CD4-positive, alpha-beta memory T cell (primary cell): Measurements from ENCODE around the gene RNF151. TPM values are rescaled to one million over a fixed set of nuclear protein-coding genes. Genes with fewer than 3 reads are reported as not detected.

ENCODE experiments used
- CTCF ChIA-PET: fragments of 350-600 bp; sonication (Branson Sonifier 250); formaldehyde crosslinking; loops from one replicate; lab custom pipeline; 2021; ENCODE audit warnings: inconsistent platforms; ENCODE audit not compliant: partially characterized antibody; lab: Charles Lee
- POLR2A ChIA-PET: fragments of 350-600 bp; sonication (Branson Sonifier 250); formaldehyde crosslinking; loops from one replicate; lab custom pipeline; 2021; ENCODE audit not compliant: partially characterized antibody; lab: Charles Lee
- DNase-seq, 5 donors: peaks; one replicate each; pipeline versions ENCODE4 v3.0.0 to v3.0.0-alpha.2; 2020 to 2022; ENCODE audit warnings: mixed read lengths in 1 of 5
- H3K27ac ChIP-seq: one replicate; pipeline ENCODE4 v1.7.0; 2013; ENCODE audit warnings: low read depth, low read length
- H3K27me3 ChIP-seq: 2 replicates; pipeline ENCODE4 v1.7.0; 2013; ENCODE audit warnings: mild to moderate bottlenecking, low read length, moderate library complexity; ENCODE audit not compliant: insufficient read depth
- H3K36me3 ChIP-seq: 2 replicates; pipeline ENCODE4 v1.7.0; 2013; ENCODE audit warnings: mild to moderate bottlenecking, low read length, moderate library complexity; ENCODE audit not compliant: insufficient read depth
- H3K4me1 ChIP-seq: 2 replicates; pipeline ENCODE4 v1.7.0; 2013; ENCODE audit warnings: mild to moderate bottlenecking, low read length, moderate library complexity; ENCODE audit not compliant: insufficient read depth
- H3K4me3 ChIP-seq, 2 donors: one replicate each; pipeline ENCODE4 v1.7.0; 2013; ENCODE audit warnings: low read length in 2 of 2, mild to moderate bottlenecking in 1 of 2
- H3K9me3 ChIP-seq, 2 donors: one replicate each; pipeline ENCODE4 v1.7.0; 2013; ENCODE audit warnings: low read length in 2 of 2, control low read depth in 1 of 2; ENCODE audit not compliant: control insufficient read depth in 1 of 2
- H3K27ac Mint-ChIP-seq, 7 donors: one replicate each; pipeline ENCODE4 v1.8.0; 2020 to 2021; ENCODE audit warnings: mixed read lengths in 7 of 7, mild to moderate bottlenecking in 6 of 7, inconsistent platforms in 3 of 7, moderate library complexity in 3 of 7
- H3K27me3 Mint-ChIP-seq, 2 donors: one replicate each; pipeline ENCODE4 v1.8.0; 2020 to 2021; ENCODE audit warnings: mixed read lengths in 2 of 2
- H3K36me3 Mint-ChIP-seq, 2 donors: one replicate each; pipeline ENCODE4 v1.8.0; 2020 to 2021; ENCODE audit warnings: mixed read lengths in 2 of 2, inconsistent platforms in 1 of 2, mild to moderate bottlenecking in 1 of 2
- H3K4me1 Mint-ChIP-seq, 4 donors: one replicate each; pipeline ENCODE4 v1.8.0; 2020 to 2021; ENCODE audit warnings: mixed read lengths in 4 of 4, mild to moderate bottlenecking in 1 of 4
- H3K4me3 Mint-ChIP-seq, 8 donors: one replicate each; pipeline ENCODE4 v1.8.0; 2020 to 2021; ENCODE audit warnings: mixed read lengths in 8 of 8, mild to moderate bottlenecking in 7 of 8, moderate library complexity in 6 of 8, inconsistent platforms in 3 of 8
- H3K9me3 Mint-ChIP-seq, 8 donors: one replicate each; pipeline ENCODE4 v1.8.0; 2020 to 2021; ENCODE audit warnings: mixed read lengths in 8 of 8, mild to moderate bottlenecking in 5 of 8, inconsistent platforms in 3 of 8, moderate library complexity in 1 of 8
- intact Hi-C: fragments of 100-400 bp; cut with micrococcal nuclease; formaldehyde crosslinking; loops from one replicate; pipeline ENCODE4 v1.15.1; 2023
- polyA plus RNA-seq, 2 donors: library from polyadenylated mRNA; unstranded; fragments of 300-500 nt; fragmentation: Illumina TruSeq; gene quantifications; one replicate each; pipeline ENCODE4 v1.2.3, GENCODE V29; 2021
- total RNA-seq, 2 experiments: library from RNA; stranded (reverse); gene quantifications; one replicate each; pipeline ENCODE4 v1.2.3, GENCODE V29; 2021

Gene RNF151
- total and polyA plus RNA-seq, 4 experiments from 2014 or later: not detected

DNA sequence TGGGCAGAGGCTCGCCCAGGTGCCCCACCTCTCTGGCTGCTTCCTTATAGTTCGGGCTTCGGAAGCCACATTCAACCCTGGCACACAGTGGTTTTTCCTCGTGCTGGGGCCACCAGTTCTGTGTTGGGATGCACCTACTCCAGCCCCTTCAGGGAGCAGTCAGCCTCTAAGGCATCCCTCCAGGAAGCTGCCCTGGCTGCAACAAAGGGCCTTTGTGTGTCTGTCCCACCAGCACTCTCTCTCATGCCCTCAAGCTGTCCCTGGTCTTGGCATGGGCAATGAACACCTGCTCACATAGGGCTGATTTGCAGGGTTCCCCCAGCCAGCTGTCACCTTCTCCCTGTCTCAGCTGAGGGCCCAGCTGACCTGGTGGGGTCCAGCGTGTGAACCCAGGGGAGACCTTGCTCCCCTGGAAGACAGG, 15.4 kb downstream of the RNF151 start:
- Histone ChIP-seq H3K4me1 (peaks cover 22% of the 10 kb centered on the region), H3K36me3 (peaks cover 9% of the 10 kb centered on the region), H3K4me3 (no peak overlapping the region), H3K9me3 (no peaks in the 10 kb centered on the region), H3K27me3 (peaks cover 20% of the 10 kb centered on the region), H3K27ac (no peak overlapping the region)
- Mint-ChIP-seq H3K27me3 (peaks cover 7 to 10% of the 10 kb centered on the region in 2 donors), H3K9me3 (no peaks in the 10 kb centered on the region), H3K27ac (peak overlapping the region in 2 of 7 donors; percentile 23 to 50), H3K4me1 (peaks cover 2 to 19% (median 12%) of the 10 kb centered on the region in 4 donors), H3K36me3 (peaks cover 10 to 14% of the 10 kb centered on the region in 2 donors), H3K4me3 (peak overlapping the region in 4 of 8 donors; percentile 11 to 66 (median 56))
- ChIA-PET POLR2A (interaction anchor here (0.7 to 7.5 kb wide), 4 partner anchors 9 to 19 kb away, joined by 3 to 99 read pairs (median 34); partner anchors contain the start of genes NDUFB10, RNF151, RPS2 and TBL3), CTCF (interaction anchor here (0.5 to 1.5 kb wide), 5 partner anchors 10 to 170 kb away, joined by 3 to 5 read pairs (median 4); partner anchors contain the start of genes RPS2 and TBL3)
- intact Hi-C loops: no loop called here
- no peak for DNase-seq

DNA sequence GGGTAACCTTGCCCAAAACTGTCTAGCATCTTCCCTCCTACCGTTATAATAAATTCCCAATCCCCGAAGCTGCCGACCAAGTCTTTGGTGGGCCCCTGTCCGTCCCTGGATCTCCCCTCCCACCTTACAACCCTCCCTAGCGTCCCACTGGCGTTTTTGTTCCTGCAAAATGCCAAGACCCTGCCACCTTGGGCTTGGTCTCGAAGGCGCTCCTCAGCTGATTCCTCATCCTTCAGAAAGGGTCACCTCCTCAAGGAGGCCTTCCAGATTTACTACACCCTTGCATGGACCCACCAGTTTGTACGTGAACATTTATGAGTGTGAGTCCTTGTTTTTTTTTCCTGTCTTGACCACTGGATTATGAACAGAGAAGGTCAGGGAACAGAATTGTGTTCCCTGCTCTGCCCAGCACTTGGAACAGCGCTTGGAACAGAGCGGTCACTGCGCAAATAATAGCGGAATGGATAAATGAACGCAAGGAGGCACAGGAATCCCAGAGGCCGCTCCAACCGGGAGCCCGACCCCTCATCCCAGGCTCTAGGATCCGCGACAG, 16.4 kb downstream of the RNF151 start:
- Histone ChIP-seq H3K27me3 (peaks cover 20% of the 10 kb centered on the region), H3K4me1 (peaks cover 22% of the 10 kb centered on the region), H3K36me3 (peaks cover 4% of the 10 kb centered on the region), H3K27ac (peak overlapping the region; percentile 57), H3K9me3 (no peaks in the 10 kb centered on the region), H3K4me3 (peak overlapping the region; percentile 52 to 64)
- H3K27me3 Mint-ChIP-seq: peaks cover 7 to 10% of the 10 kb centered on the region in 2 donors
- H3K36me3 Mint-ChIP-seq: peaks cover 6 to 10% of the 10 kb centered on the region in 2 donors
- intact Hi-C loops: no loop called here
- no peak for DNase-seq
- H3K9me3 Mint-ChIP-seq: no peaks in the 10 kb centered on the region
- ChIA-PET CTCF (interaction anchor here (1.0 to 1.4 kb wide), 3 partner anchors 19 to 158 kb away, joined by 3 to 4 read pairs (median 4); partner anchors contain the start of gene RPS2), POLR2A (interaction anchor here (6.9 to 7.5 kb wide), 2 partner anchors 11 to 20 kb away, joined by 61 to 99 read pairs; partner anchors contain the start of genes NDUFB10, RNF151, RPS2 and TBL3)
- H3K4me3 Mint-ChIP-seq: peak overlapping the region; percentile 76 to 89 (median 84)
- H3K4me1 Mint-ChIP-seq: peaks cover 2 to 19% (median 12%) of the 10 kb centered on the region in 4 donors
- peak overlapping the region in 6 of 7 donors; percentile 12 to 91 (median 71) for H3K27ac Mint-ChIP-seq

DNA sequence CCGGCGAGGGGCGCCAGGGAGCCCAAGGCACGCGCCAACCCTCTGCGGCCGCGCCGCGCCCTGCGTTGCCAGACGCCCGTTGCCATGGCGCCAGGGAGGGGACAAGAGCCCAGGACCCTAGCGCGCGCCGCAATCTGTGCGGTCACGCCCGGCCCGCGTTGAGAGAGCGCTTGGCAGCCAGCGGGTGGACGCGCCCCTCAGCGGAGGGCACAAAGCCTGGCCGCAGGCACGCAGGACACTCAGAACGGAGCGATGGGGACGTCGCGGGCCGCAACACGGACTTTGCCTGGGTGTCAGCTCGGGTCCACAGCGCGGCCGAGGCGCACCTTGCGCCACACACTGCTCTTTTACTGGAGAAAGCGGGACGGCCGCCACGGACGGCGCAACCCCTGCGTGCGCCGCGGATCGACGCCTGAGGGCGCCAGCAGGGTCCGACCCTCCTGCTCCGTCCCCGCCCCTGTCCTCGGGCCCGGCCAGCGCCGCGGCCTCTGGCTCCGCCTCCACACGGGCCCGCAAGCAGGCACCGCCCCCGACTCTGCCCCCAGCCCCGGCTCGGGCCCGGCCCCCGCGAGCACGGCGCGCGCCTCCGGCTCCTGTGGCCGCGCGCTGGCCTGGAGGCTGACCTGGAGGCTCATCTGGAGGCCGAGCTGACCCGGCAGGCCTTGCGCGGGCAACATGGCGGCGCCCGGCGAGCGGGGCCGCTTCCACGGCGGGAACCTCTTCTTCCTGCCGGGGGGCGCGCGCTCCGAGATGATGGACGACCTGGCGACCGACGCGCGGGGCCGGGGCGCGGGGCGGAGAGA, 17.1 kb downstream of the RNF151 start, which contains the start of gene GFER:
GFER (plus strand) TSS at position 650 of the 803 bp plus-strand sequence; CDS start at position 676, 26 bp downstream.
- CTCF ChIA-PET: interaction anchor here (1.4 to 2.1 kb wide), 2 partner anchors 20 kb away, joined by 4 to 8 read pairs; no protein-coding TSS in a partner anchor
- Mint-ChIP-seq H3K27me3 (peaks cover 11 to 14% of the 10 kb centered on the region in 2 donors), H3K36me3 (peaks cover 6 to 10% of the 10 kb centered on the region in 2 donors), H3K4me1 (peaks cover 4 to 22% (median 15%) of the 10 kb centered on the region in 4 donors), H3K4me3 (peak within 1 kb of the TSS; percentile 78 to 89 (median 86)), H3K27ac (peak within 1 kb of the TSS; percentile 57 to 91 (median 86)), H3K9me3 (no peaks in the 10 kb centered on the region)
- peaks cover 4% of the 10 kb centered on the region for H3K36me3 ChIP-seq
- intact Hi-C loops: loop anchor here (1.0 kb wide), 3 partner anchors 9 to 172 kb away; partner anchors contain the start of genes NDUFB10 and TRAF7
- peak within 1 kb of the TSS; percentile 57 for H3K27ac ChIP-seq
- POLR2A ChIA-PET: interaction anchor here (0.8 to 7.5 kb wide), 4 partner anchors 12 to 152 kb away, joined by 4 to 99 read pairs (median 32); partner anchors contain the start of genes NDUFB10, PKD1, RNF151 and RPS2
- H3K27me3 ChIP-seq: peaks cover 20% of the 10 kb centered on the region
- no peaks in the 10 kb centered on the region for H3K9me3 ChIP-seq
- H3K4me3 ChIP-seq: peak within 1 kb of the TSS; percentile 52 to 64
- peaks cover 22% of the 10 kb centered on the region for H3K4me1 ChIP-seq
- DNase-seq: peak; percentile 47 to 70 (median 63)

DNA sequence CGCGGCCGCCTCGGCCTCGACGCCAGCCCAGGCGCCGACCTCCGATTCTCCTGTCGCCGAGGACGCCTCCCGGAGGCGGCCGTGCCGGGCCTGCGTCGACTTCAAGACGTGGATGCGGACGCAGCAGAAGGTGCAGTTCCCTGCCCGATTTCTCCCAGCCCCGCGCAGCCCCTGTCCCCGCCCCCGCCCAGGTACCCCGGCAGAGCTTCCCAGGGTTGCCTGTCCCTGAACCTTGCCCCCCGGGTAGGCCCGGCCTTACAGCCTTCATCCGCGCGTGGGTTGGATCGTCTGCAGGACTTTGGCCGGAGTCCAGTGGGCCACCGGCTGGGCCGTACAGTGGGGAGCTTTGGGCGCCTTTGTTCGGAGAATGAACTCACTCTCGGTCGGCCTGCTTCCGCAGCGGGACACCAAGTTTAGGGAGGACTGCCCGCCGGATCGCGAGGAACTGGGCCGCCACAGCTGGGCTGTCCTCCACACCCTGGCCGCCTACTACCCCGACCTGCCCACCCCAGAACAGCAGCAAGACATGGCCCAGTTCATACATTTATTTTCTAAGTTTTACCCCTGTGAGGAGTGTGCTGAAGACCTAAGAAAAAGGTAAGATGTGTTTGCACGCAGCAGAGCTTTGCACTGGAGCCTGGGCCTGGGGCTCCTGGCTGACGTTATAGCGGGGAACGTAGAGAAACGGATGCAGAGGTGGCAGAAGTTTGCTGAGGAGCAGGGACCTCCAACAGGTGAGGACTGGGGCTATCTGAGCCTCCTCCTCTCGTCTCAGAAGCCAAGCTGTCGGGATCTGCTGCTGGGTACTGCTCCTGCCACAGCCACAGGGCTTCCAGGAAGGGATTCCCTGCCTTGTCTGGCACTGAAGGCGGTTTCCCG, 17.9 kb downstream of the RNF151 start:
- no peak for DNase-seq
- Histone ChIP-seq H3K27me3 (peaks cover 20% of the 10 kb centered on the region), H3K9me3 (no peaks in the 10 kb centered on the region), H3K4me3 (peak overlapping the region in 1 of 2 donors; percentile 64), H3K4me1 (peaks cover 27% of the 10 kb centered on the region), H3K27ac (peak overlapping the region; percentile 57), H3K36me3 (peaks cover 4% of the 10 kb centered on the region)
- ChIA-PET CTCF (interaction anchor here (2.1 kb wide), 1 partner anchor 19 kb away, joined by 8 read pairs; no protein-coding TSS in a partner anchor), POLR2A (interaction anchor here (0.8 to 7.5 kb wide), 5 partner anchors 13 to 230 kb away, joined by 3 to 99 read pairs (median 4); partner anchors contain the start of genes NDUFB10, PGP, PKD1 and RNF151)
- peaks cover 14 to 16% of the 10 kb centered on the region in 2 donors for H3K27me3 Mint-ChIP-seq
- H3K27ac Mint-ChIP-seq: peak overlapping the region; percentile 57 to 89 (median 78)
- H3K4me3 Mint-ChIP-seq: peak overlapping the region; percentile 75 to 89 (median 78)
- peaks cover 6 to 10% of the 10 kb centered on the region in 2 donors for H3K36me3 Mint-ChIP-seq
- H3K9me3 Mint-ChIP-seq: no peaks in the 10 kb centered on the region
- intact Hi-C loops: loop anchor here (1.0 kb wide), 3 partner anchors 8 to 171 kb away; partner anchors contain the start of genes NDUFB10 and TRAF7
- H3K4me1 Mint-ChIP-seq: peaks cover 6 to 30% (median 18%) of the 10 kb centered on the region in 4 donors

DNA sequence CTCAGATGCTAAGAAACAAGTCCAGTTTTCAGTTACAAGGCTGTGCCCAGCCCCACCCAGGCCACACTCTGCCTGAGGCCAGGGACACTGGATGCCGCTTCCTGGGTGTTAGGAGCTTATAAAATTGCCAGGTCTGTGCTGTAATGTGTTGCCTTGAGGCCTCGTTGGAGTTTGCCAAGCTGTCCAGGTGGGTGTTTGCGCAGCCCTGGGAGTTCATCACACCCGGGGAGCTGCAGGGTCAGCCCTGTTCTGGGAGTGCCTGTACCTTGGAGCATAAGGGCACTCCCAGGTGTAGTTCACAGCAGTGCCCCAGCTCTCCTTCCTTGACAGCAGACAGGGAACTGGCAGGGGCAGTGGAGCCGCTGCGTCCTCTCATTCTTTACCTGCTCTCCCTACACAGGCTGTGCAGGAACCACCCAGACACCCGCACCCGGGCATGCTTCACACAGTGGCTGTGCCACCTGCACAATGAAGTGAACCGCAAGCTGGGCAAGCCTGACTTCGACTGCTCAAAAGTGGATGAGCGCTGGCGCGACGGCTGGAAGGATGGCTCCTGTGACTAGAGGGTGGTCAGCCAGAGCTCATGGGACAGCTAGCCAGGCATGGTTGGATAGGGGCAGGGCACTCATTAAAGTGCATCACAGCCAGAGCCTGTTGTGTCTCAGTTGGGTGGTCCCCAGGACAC, 19.0 kb downstream of the RNF151 start:
- Mint-ChIP-seq H3K9me3 (no peaks in the 10 kb centered on the region), H3K36me3 (peaks cover 6 to 10% of the 10 kb centered on the region in 2 donors), H3K4me1 (peaks cover 6 to 33% (median 20%) of the 10 kb centered on the region in 4 donors), H3K27me3 (peaks cover 14 to 16% of the 10 kb centered on the region in 2 donors), H3K27ac (peak overlapping the region in 3 of 7 donors; percentile 54 to 69 (median 55)), H3K4me3 (peak overlapping the region in 7 of 8 donors; percentile 6 to 79 (median 77))
- CTCF ChIA-PET: interaction anchor here (2.1 kb wide), 1 partner anchor 18 kb away, joined by 8 read pairs; no protein-coding TSS in a partner anchor
- POLR2A ChIA-PET: interaction anchor here (1.1 to 7.5 kb wide), 5 partner anchors 9 to 229 kb away, joined by 3 to 99 read pairs (median 4); partner anchors contain the start of genes NDUFB10, PGP, RNF151 and RPS2
- no peak for DNase-seq
- peaks cover 31% of the 10 kb centered on the region for H3K4me1 ChIP-seq
- H3K9me3 ChIP-seq: no peaks in the 10 kb centered on the region
- H3K4me3 ChIP-seq: no peak overlapping the region
- intact Hi-C loops: no loop called here
- H3K36me3 ChIP-seq: peaks cover 4% of the 10 kb centered on the region
- H3K27ac ChIP-seq: no peak overlapping the region
- H3K27me3 ChIP-seq: peaks cover 15% of the 10 kb centered on the region
